ENCODE results near the gene SLTM.

DNA sequence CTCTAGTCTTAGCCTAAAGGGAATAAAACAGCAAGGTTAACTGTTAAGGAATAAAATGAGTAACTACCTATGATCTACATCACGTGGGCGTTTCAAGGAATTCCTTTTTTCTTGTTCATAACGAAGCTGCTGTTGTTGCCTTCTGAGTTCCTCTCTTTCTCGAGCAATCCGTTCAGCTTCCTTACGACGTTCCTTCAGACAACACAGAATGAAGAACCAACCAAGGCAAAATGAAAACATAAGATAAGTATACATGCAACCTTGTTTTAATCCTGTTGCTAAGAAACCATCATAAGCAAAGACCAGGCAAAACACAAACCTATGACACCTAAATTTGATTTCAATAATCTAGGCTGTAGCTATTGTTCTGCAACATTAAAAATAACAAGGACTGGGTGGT lies 44.1 kb downstream of the SLTM start:
- TF ChIP-seq, protein P1, sequence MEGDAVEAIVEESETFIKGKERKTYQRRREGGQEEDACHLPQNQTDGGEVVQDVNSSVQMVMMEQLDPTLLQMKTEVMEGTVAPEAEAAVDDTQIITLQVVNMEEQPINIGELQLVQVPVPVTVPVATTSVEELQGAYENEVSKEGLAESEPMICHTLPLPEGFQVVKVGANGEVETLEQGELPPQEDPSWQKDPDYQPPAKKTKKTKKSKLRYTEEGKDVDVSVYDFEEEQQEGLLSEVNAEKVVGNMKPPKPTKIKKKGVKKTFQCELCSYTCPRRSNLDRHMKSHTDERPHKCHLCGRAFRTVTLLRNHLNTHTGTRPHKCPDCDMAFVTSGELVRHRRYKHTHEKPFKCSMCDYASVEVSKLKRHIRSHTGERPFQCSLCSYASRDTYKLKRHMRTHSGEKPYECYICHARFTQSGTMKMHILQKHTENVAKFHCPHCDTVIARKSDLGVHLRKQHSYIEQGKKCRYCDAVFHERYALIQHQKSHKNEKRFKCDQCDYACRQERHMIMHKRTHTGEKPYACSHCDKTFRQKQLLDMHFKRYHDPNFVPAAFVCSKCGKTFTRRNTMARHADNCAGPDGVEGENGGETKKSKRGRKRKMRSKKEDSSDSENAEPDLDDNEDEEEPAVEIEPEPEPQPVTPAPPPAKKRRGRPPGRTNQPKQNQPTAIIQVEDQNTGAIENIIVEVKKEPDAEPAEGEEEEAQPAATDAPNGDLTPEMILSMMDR (IDR thresholded peaks at IDR 0.05; ENCODE audit: low read length) = no peak
- no peak for TF ChIP-seq EZH2phosphoT487 (IDR thresholded peaks at IDR 0.05; ENCODE audit: low read length)

All from MM.1S (cell line).